ENCODE results near the gene QTRT2. TPM values are rescaled to one million over a fixed set of nuclear protein-coding genes. Genes with fewer than 3 reads are reported as not detected.

Gene QTRT2
- total and polyA plus RNA-seq, 2 experiments from 2014 or later = 32.3 to 66.5 TPM

DNA sequence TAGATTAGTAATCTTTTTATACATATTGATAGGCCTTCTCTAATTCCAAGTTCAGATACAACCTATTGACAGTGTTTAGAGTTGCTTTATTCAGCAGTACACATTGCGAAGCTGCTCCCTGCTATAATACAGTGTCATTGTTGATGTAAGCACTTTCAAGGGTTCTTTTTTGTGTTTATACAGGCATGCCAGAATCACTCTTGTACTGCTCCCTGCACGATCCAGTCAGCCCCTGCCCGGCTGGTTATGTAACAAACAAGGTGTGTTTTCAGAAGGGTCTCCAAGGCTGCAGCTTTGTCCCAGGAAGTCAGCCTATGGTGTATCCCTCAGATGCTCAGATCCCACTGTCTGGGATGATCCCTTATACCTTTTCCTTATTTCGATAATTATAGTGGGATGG is 11.3 kb downstream of the QTRT2 start:
- H3K79me2 ChIP-seq (replicated peaks; ENCODE audit: insufficient read depth) = peaks cover 84% of the 10 kb centered on the region
- H3K9me2 ChIP-seq (ENCODE audit: insufficient read depth) = no peaks in the 10 kb centered on the region
- H2AFZ ChIP-seq = no peak overlapping the region
- Mint-ChIP-seq H3K36me3 (ENCODE audit: low read depth) (peaks cover 55% of the 10 kb centered on the region), H3K4me3 (no peak overlapping the region), H3K9me3 (no peaks in the 10 kb centered on the region), H3K27me3 (ENCODE audit: insufficient read depth, low read depth, poor library complexity) (no peaks in the 10 kb centered on the region), H3K4me1 (no peaks in the 10 kb centered on the region), H3K27ac (no peak overlapping the region)
- no peak overlapping the region for H3K27ac ChIP-seq (ENCODE audit: low read depth)
- no peaks in the 10 kb centered on the region for H3K4me1 ChIP-seq (ENCODE audit: insufficient read depth)
- H3K4me3 ChIP-seq = no peak overlapping the region
- DNase-seq (ENCODE audit: low spot score) (no peak), ATAC-seq (no peak)
- no peak overlapping the region for H3K4me2 ChIP-seq
- no peaks in the 10 kb centered on the region for H3F3A ChIP-seq (replicated peaks; ENCODE audit: low read depth)
- H3K36me3 ChIP-seq (ENCODE audit: insufficient read depth) = peaks cover 39% of the 10 kb centered on the region
- TF ChIP-seq ZNF114 (CRISPR knock-in tag; IDR thresholded peaks at IDR 0.05) = no peak
- TF ChIP-seq EZH2phosphoT487 (IDR thresholded peaks at IDR 0.05; ENCODE audit: unreplicated experiment) = peak; percentile 29
- H4K20me1 ChIP-seq (replicated peaks; ENCODE audit: insufficient read depth) = peaks cover 53% of the 10 kb centered on the region
- H3K27me3 ChIP-seq (ENCODE audit: insufficient read depth) = no peaks in the 10 kb centered on the region

DNA sequence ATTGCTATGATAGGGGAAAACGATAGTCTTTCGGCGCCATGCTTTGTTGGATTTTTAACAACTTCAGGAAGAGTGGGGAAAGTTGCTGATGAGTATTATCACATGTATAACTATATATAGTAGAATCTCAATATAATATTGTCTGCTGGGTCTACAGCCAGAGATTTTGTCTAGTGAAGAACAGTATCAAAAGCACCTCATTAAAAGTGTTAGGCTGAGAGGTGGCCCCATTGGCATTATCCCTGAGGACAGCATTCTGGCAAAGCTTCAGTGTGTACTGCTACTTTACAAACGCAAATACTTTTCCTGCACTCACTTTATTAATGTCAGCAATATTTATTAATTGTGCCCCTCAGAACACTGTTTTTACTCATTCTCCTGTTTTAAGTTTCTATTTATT is 11.8 kb downstream of the QTRT2 start:
- H3K9me3 Mint-ChIP-seq = no peaks in the 10 kb centered on the region
- Histone ChIP-seq H2AFZ (no peak overlapping the region), H3F3A (replicated peaks; ENCODE audit: low read depth) (no peaks in the 10 kb centered on the region), H3K27me3 (ENCODE audit: insufficient read depth) (no peaks in the 10 kb centered on the region), H3K4me1 (ENCODE audit: insufficient read depth) (no peaks in the 10 kb centered on the region), H3K36me3 (ENCODE audit: insufficient read depth) (peaks cover 43% of the 10 kb centered on the region), H3K4me2 (no peak overlapping the region), H3K9me2 (ENCODE audit: insufficient read depth) (no peaks in the 10 kb centered on the region), H3K27ac (ENCODE audit: low read depth) (no peak overlapping the region), H3K79me2 (replicated peaks; ENCODE audit: insufficient read depth) (peaks cover 78% of the 10 kb centered on the region), H4K20me1 (replicated peaks; ENCODE audit: insufficient read depth) (peaks cover 52% of the 10 kb centered on the region), H3K4me3 (no peak overlapping the region)
- peaks cover 59% of the 10 kb centered on the region for H3K36me3 Mint-ChIP-seq (ENCODE audit: low read depth)
- ATAC-seq = no peak
- H3K27ac Mint-ChIP-seq = no peak overlapping the region
- no peaks in the 10 kb centered on the region for H3K27me3 Mint-ChIP-seq (ENCODE audit: insufficient read depth, low read depth, poor library complexity)
- no peaks in the 10 kb centered on the region for H3K4me1 Mint-ChIP-seq
- no peak for DNase-seq (ENCODE audit: low spot score)
- no peak overlapping the region for H3K4me3 Mint-ChIP-seq
- TF ChIP-seq EZH2phosphoT487 (IDR thresholded peaks at IDR 0.05; ENCODE audit: unreplicated experiment) (no peak), POLR2AphosphoS5 (IDR thresholded peaks at IDR 0.05; ENCODE audit: low read depth) (no peak), NANOG (IDR thresholded peaks at IDR 0.05; ENCODE audit: borderline replicate concordance) (no peak), REST (IDR thresholded peaks at IDR 0.05; ENCODE audit: unreplicated experiment) (no peak), EZH2 (IDR thresholded peaks at IDR 0.05; ENCODE audit: low read depth, unreplicated experiment) (no peak), STAT1 (IDR thresholded peaks at IDR 0.05; ENCODE audit: unreplicated experiment) (no peak), ZNF114 (CRISPR knock-in tag; IDR thresholded peaks at IDR 0.05) (no peak), CREB1 (CRISPR knock-in tag; IDR thresholded peaks at IDR 0.05; ENCODE audit: low read depth) (no peak), ZNF462 (CRISPR knock-in tag; IDR thresholded peaks at IDR 0.05) (no peak), ZNF331 (CRISPR knock-in tag; IDR thresholded peaks at IDR 0.05; ENCODE audit: low read depth) (no peak), JUNB (IDR thresholded peaks at IDR 0.05; ENCODE audit: unreplicated experiment) (no peak)
- TF ChIP-seq, protein P1, sequence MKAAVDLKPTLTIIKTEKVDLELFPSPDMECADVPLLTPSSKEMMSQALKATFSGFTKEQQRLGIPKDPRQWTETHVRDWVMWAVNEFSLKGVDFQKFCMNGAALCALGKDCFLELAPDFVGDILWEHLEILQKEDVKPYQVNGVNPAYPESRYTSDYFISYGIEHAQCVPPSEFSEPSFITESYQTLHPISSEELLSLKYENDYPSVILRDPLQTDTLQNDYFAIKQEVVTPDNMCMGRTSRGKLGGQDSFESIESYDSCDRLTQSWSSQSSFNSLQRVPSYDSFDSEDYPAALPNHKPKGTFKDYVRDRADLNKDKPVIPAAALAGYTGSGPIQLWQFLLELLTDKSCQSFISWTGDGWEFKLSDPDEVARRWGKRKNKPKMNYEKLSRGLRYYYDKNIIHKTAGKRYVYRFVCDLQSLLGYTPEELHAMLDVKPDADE (IDR thresholded peaks at IDR 0.05) = no peak

All from GM23338 (cell line).